ENCODE measurements around the gene PGM3.

DNA sequence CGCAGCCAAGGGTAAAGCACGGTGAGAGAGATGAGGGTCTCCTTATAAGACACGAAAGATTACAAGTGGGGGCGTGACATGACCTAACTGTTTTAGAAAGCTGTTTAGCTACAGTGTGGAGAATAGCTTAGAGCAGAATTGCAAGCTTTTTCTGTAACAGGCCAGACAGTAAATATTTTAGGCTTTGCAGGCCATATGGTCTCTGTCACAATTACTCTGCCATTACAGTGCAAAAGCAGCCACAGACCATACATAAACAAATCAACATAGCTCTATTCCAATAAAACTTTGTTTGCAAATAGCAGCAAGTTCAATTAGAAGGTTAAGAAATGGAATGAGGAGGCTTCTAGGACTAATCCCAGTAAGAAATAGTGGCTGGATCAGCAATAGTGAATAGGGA, 16.8 kb downstream of the PGM3 start:
- TF ChIP-seq, protein P1, sequence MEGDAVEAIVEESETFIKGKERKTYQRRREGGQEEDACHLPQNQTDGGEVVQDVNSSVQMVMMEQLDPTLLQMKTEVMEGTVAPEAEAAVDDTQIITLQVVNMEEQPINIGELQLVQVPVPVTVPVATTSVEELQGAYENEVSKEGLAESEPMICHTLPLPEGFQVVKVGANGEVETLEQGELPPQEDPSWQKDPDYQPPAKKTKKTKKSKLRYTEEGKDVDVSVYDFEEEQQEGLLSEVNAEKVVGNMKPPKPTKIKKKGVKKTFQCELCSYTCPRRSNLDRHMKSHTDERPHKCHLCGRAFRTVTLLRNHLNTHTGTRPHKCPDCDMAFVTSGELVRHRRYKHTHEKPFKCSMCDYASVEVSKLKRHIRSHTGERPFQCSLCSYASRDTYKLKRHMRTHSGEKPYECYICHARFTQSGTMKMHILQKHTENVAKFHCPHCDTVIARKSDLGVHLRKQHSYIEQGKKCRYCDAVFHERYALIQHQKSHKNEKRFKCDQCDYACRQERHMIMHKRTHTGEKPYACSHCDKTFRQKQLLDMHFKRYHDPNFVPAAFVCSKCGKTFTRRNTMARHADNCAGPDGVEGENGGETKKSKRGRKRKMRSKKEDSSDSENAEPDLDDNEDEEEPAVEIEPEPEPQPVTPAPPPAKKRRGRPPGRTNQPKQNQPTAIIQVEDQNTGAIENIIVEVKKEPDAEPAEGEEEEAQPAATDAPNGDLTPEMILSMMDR (IDR thresholded peaks at IDR 0.05): no peak
- TF ChIP-seq POLR2A (IDR thresholded peaks at IDR 0.05): no peak

Data from vagina (tissue), 2 donors.